ENCODE results near the gene CSKMT. TPM values are rescaled to one million over a fixed set of nuclear protein-coding genes. Genes with fewer than 3 reads are reported as not detected.

CSKMT gene
- total RNA-seq, 6 experiments from 2014 or later, result 0.74 to 4.1 (median 2.6) TPM

GRCh38 chr11:62716206-62716605 is 51.1 kb downstream of the CSKMT start:
- no peak overlapping the region for H3K27ac ChIP-seq
- no peak for ATAC-seq
- H3K9me3 ChIP-seq, result no peaks in the 10 kb centered on the region
- H3K4me1 ChIP-seq, result peaks cover 0 to 39% (median 16%) of the 10 kb centered on the region in 4 donors
- no peak overlapping the region for H3K4me3 ChIP-seq
- 80% methylated on average over 5 of the region's 5 CpGs for WGBS (ENCODE audit: insufficient coverage, low coverage, low lambda C conversion rate, missing lambda C conversion rate)
- DNase-seq, result no peak
- intact Hi-C loops (cut with DNase I), result no loop called here
- H3K27me3 ChIP-seq, result no peaks in the 10 kb centered on the region
- no peak for TF ChIP-seq POLR2A (IDR thresholded peaks at IDR 0.05)
- no peak for TF ChIP-seq CTCF (IDR thresholded peaks at IDR 0.05)
- H3K36me3 ChIP-seq, result peaks cover 0 to 83% (median 51%) of the 10 kb centered on the region in 4 donors

- peaks cover 0 to 83% (median 56%) of the 10 kb centered on the region in 4 donors for H3K36me3 ChIP-seq
Observed at GRCh38 chr11:62716816-62717215, 51.7 kb downstream of the CSKMT start.

More at GRCh38 chr11:62716816-62717215, 51.7 kb downstream of the CSKMT start:
- Histone ChIP-seq H3K27ac (no peak overlapping the region), H3K4me1 (peaks cover 0 to 34% (median 14%) of the 10 kb centered on the region in 4 donors), H3K27me3 (no peaks in the 10 kb centered on the region), H3K9me3 (no peaks in the 10 kb centered on the region), H3K4me3 (no peak overlapping the region)
- WGBS (ENCODE audit: insufficient coverage, low coverage, low lambda C conversion rate, missing lambda C conversion rate), result 87% methylated on average over 9 of the region's 11 CpGs
- intact Hi-C loops (cut with DNase I), result no loop called here
- TF ChIP-seq POLR2A (IDR thresholded peaks at IDR 0.05) (no peak), CTCF (IDR thresholded peaks at IDR 0.05) (no peak)
- ATAC-seq, result no peak
- no peak for DNase-seq

Small RNA genes lying within 50 kb of the gene (small RNA-seq; reads per million reads assigned to genes)
- gene SNORA57, result 0 reads per million in 2 experiments

Other genes starting within 250 kb of the CSKMT start
- not detected for gene SCGB1A1, start 246.3 kb upstream of the CSKMT start, total RNA-seq
- 100 to 1,000 TPM in 4 of 6 experiments, 10 to 100 TPM in 2; 91.0 to 180 (median 113) TPM for gene AHNAK, start 118.5 kb upstream of the CSKMT start, total RNA-seq
- gene EEF1G, start 91.4 kb upstream of the CSKMT start, total RNA-seq, result 100 to 1,000 TPM; 442 to 450 (median 449) TPM
- 10 to 100 TPM; 12.3 to 34.2 (median 21.1) TPM for gene TUT1, start 73.8 kb upstream of the CSKMT start, total RNA-seq
- gene MTA2, start 63.4 kb upstream of the CSKMT start, total RNA-seq, result 10 to 100 TPM; 20.0 to 38.0 (median 31.8) TPM
- 10 to 100 TPM; 19.1 to 36.4 (median 22.7) TPM for gene EML3, start 52.5 kb upstream of the CSKMT start, total RNA-seq
- gene ROM1, start 52.1 kb upstream of the CSKMT start, total RNA-seq, result 1 to 10 TPM; 1.1 to 2.9 (median 1.2) TPM
- 10 to 100 TPM; 17.1 to 32.8 (median 23.4) TPM for gene B3GAT3, start 43.3 kb upstream of the CSKMT start, total RNA-seq
- 100 to 1,000 TPM; 131 to 237 (median 201) TPM for gene GANAB, start 18.7 kb upstream of the CSKMT start, total RNA-seq
- 10 to 100 TPM; 12.1 to 20.3 (median 13.0) TPM for gene INTS5, start 12.0 kb upstream of the CSKMT start, total RNA-seq
- gene C11orf98, start 102 bp upstream of the CSKMT start, total RNA-seq, result 10 to 100 TPM; 18.6 to 52.0 (median 25.6) TPM
- 1 to 10 TPM; 4.0 to 6.3 (median 5.3) TPM for gene UQCC3, start 6.4 kb downstream of the CSKMT start, total RNA-seq
- gene LBHD1, start 7.0 kb downstream of the CSKMT start, total RNA-seq, result 1 to 10 TPM; 2.7 to 6.5 (median 3.7) TPM
- gene UBXN1, start 13.8 kb downstream of the CSKMT start, total RNA-seq, result 10 to 100 TPM; 24.7 to 41.9 (median 28.0) TPM
- gene LRRN4CL, start 24.2 kb downstream of the CSKMT start, total RNA-seq, result under 1 TPM in 1 of 6 experiments, not detected in 5; 0.12 TPM
- 10 to 100 TPM; 18.8 to 41.4 (median 34.3) TPM for gene BSCL2, start 42.1 kb downstream of the CSKMT start, total RNA-seq
- not detected for gene GNG3, start 42.4 kb downstream of the CSKMT start, total RNA-seq
- gene HNRNPUL2, start 62.1 kb downstream of the CSKMT start, total RNA-seq, result 10 to 100 TPM in 4 of 6 experiments, 1 to 10 TPM in 2; 7.9 to 17.1 (median 13.3) TPM
- 10 to 100 TPM in 3 of 6 experiments, 1 to 10 TPM in 3; 8.5 to 13.3 (median 10.6) TPM for gene TTC9C, start 63.2 kb downstream of the CSKMT start, total RNA-seq
- 1 to 10 TPM; 3.4 to 7.1 (median 4.7) TPM for gene ZBTB3, start 88.8 kb downstream of the CSKMT start, total RNA-seq
- 10 to 100 TPM; 23.8 to 37.4 (median 26.6) TPM for gene POLR2G, start 96.3 kb downstream of the CSKMT start, total RNA-seq
- gene TAF6L, start 106.1 kb downstream of the CSKMT start, total RNA-seq, result 10 to 100 TPM; 11.9 to 19.3 (median 16.0) TPM
- gene TMEM179B, start 122.1 kb downstream of the CSKMT start, total RNA-seq, result 10 to 100 TPM; 23.9 to 47.6 (median 29.1) TPM
- gene TMEM223, start 126.7 kb downstream of the CSKMT start, total RNA-seq, result 10 to 100 TPM in 2 of 6 experiments, 1 to 10 TPM in 4; 6.6 to 26.4 (median 8.2) TPM
- gene NXF1, start 140.1 kb downstream of the CSKMT start, total RNA-seq, result 10 to 100 TPM; 24.7 to 42.9 (median 32.3) TPM
- 10 to 100 TPM; 22.1 to 27.8 (median 24.6) TPM for gene STX5, start 166.7 kb downstream of the CSKMT start, total RNA-seq
- not detected for gene TEX54, start 167.5 kb downstream of the CSKMT start, total RNA-seq
- gene WDR74, start 174.3 kb downstream of the CSKMT start, total RNA-seq, result 10 to 100 TPM; 17.6 to 30.6 (median 24.3) TPM
- gene SLC3A2, start 215.6 kb downstream of the CSKMT start, total RNA-seq, result 100 to 1,000 TPM in 1 of 6 experiments, 10 to 100 TPM in 5; 39.8 to 106 (median 63.0) TPM

Measured in right lobe of liver (tissue), 6 donors.